WERI-Rb-1 (cell line): ENCODE measurements around the gene RAB43.
"Not testable (repeated sequence)": the region's sequence is repeated elsewhere in the genome, so short reads cannot be mapped to it uniquely, and the experiment has no call there.

Experiments
- DNase-seq: peaks from one replicate; pipeline ENCODE4 v3.0.0-alpha.2; 2020
- H3K27ac ChIP-seq: fragments of 250-450 bp; sonication (Bioruptor Pico); 2 replicates; pipeline ENCODE4 v1.5.1; 2020; ENCODE audit warnings: mild to moderate bottlenecking, moderate library complexity
- H3K27me3 ChIP-seq: fragments of 250-450 bp; sonication (Bioruptor Pico); 2 replicates; pipeline ENCODE4 v1.5.1; 2021; ENCODE audit warnings: mild to moderate bottlenecking, low read depth, moderate library complexity; ENCODE audit not compliant: insufficient read depth, severe bottlenecking
- H3K36me3 ChIP-seq: fragments of 250-450 bp; sonication (Bioruptor Pico); 2 replicates; pipeline ENCODE4 v1.5.1; 2020; ENCODE audit warnings: mild to moderate bottlenecking, moderate library complexity
- H3K4me3 ChIP-seq: 2 replicates; pipeline ENCODE4 v1.5.1; 2011; ENCODE audit warnings: low read depth, mild to moderate bottlenecking, control low read depth, low read length
- H3K9me3 ChIP-seq: fragments of 250-450 bp; sonication (Bioruptor Pico); 2 replicates; pipeline ENCODE4 v1.5.1; 2021; ENCODE audit warnings: mild to moderate bottlenecking, moderate library complexity; ENCODE audit not compliant: severe bottlenecking
- CTCF ChIP-seq: IDR thresholded peaks from 2 replicates; pipeline ENCODE4 v1.5.1; 2011; ENCODE audit warnings: low read depth, mild to moderate bottlenecking, control low read depth, inconsistent platforms, low read length

The RAB43 gene

GRCh38 chr3:129077222-129077621 lies 44.4 kb downstream of the RAB43 start:
- Histone ChIP-seq H3K4me3 (no peak overlapping the region), H3K27ac (no peak overlapping the region), H3K9me3 (no peaks in the 10 kb centered on the region), H3K36me3 (no peaks in the 10 kb centered on the region), H3K27me3 (no peaks in the 10 kb centered on the region)
- no peak for TF ChIP-seq CTCF
- no peak for DNase-seq

- Histone ChIP-seq H3K27me3 (no peaks in the 10 kb centered on the region), H3K9me3 (no peaks in the 10 kb centered on the region), H3K36me3 (no peaks in the 10 kb centered on the region), H3K27ac (no peak overlapping the region), H3K4me3 (no peak overlapping the region)
- DNase-seq: no peak
- TF ChIP-seq CTCF: no peak
These were observed 51.3 kb downstream of the RAB43 start for GRCh38 chr3:129070086-129070885.

GRCh38 chr3:129069313-129070085 lies 52.1 kb downstream of the RAB43 start:
- H3K27ac ChIP-seq, H3K4me3 ChIP-seq, DNase-seq, H3K9me3 ChIP-seq, H3K36me3 ChIP-seq, H3K27me3 ChIP-seq: not testable (repeated sequence)

- H3K27ac ChIP-seq: no peak overlapping the region
- no peak for TF ChIP-seq CTCF
- no peak overlapping the region for H3K4me3 ChIP-seq
- H3K36me3 ChIP-seq: no peaks in the 10 kb centered on the region
- no peaks in the 10 kb centered on the region for H3K27me3 ChIP-seq
- no peaks in the 10 kb centered on the region for H3K9me3 ChIP-seq
- no peak for DNase-seq
These were observed 53.2 kb downstream of the RAB43 start for GRCh38 chr3:129068291-129068886.

- not testable (repeated sequence) for H3K27ac ChIP-seq, H3K36me3 ChIP-seq, H3K27me3 ChIP-seq, H3K4me3 ChIP-seq, DNase-seq, H3K9me3 ChIP-seq
These were observed 53.9 kb downstream of the RAB43 start for GRCh38 chr3:129067719-129068118.

DNA sequence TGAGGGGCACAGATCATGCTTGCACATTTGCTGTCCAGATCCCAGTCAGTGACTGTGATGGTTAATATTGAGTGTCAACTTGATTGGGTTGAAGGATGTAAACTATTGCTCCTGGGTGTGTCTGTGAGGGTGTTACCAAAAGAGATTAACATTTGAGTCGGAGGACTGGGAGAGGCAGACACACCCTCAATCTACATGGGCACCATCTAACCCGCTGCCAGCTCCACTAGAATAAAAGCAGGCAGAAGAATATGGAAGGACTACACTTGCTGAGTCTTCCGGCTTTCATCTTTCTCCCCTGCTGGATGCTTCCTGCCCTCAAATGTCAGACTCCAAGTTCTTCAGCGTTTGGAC lies 55.9 kb downstream of the RAB43 start:
- H3K4me3 ChIP-seq: no peak overlapping the region
- no peak for TF ChIP-seq CTCF
- no peaks in the 10 kb centered on the region for H3K27me3 ChIP-seq
- no peak overlapping the region for H3K27ac ChIP-seq
- no peak for DNase-seq
- no peaks in the 10 kb centered on the region for H3K9me3 ChIP-seq
- H3K36me3 ChIP-seq: no peaks in the 10 kb centered on the region
